Measurements from ENCODE around the gene STAT2. TPM values are rescaled to one million over a fixed set of nuclear protein-coding genes. Genes with fewer than 3 reads are reported as not detected.

STAT2 gene
- total and polyA plus RNA-seq, 2 donors, result 66.3 to 156 TPM

DNA sequence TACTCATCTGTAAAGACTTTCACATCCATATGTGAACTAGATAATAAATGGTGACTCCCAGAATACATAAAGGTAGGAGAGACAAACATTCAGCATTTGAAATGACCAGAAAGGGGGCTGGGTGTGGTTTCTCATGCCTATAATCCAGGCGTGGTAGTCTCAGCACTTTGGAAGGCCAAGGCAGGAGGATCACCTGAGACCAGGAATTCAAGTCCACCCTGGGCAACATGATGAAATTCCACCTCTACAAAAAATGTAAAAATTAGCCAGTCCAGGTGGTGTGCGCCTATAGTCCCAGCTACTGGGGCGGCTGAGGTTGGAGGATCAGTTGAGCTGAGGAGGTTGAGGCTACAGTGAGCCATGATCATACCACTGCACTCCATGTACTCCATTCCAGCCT lies 55.6 kb downstream of the STAT2 start:
- Histone ChIP-seq H3K27ac (ENCODE audit: low read depth) (no peak overlapping the region), H3K36me3 (ENCODE audit: insufficient read depth) (no peaks in the 10 kb centered on the region), H3K4me1 (ENCODE audit: insufficient read depth) (no peaks in the 10 kb centered on the region), H3K4me3 (ENCODE audit: low read depth, low read length) (no peak overlapping the region)
- 92% methylated on average over 3 of the region's 3 CpGs for WGBS
- no peak for DNase-seq (ENCODE audit: extremely low spot score)

DNA sequence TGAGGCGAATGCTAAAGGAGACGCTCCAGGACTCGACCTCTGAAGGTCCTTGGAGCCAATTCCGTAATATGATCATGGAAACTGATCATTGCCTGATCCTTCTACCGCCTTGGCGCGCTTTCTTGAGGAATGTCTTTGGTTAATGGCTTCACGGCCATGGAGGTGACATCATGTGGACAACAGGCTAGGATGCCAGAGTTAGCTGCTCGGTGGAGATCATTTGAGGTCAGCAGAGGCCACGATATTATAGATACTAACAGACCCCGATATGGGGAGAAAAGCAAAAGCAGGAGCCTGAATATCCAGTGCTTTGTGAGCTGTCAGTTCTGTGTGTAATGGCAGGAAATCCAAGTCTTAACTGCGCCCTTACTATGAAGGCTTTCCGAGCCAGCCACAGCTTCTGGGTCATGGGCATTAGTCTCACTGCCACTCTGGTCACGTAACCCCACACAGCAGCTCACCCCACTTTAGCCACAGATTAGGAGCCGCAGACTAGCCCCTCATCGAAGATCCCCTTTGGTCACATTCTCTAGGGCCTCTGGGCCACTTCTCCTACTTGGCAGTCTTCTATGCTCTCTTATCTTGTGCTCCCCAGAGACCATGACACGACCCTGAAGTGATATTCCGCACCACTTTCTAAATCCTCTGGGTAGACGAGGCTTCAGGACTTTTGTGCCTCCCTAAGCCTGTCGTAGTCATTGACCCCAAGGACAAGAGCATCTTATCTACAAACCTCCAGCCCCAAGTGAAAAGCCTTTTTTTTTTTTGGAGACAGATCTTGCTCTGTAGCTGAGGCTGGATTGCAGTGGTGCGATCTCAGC lies 59.1 kb downstream of the STAT2 start:
- Histone ChIP-seq H3K4me1 (ENCODE audit: insufficient read depth) (no peaks in the 10 kb centered on the region), H3K4me3 (ENCODE audit: low read depth, low read length) (peak overlapping the region; percentile 71), H3K36me3 (ENCODE audit: insufficient read depth) (no peaks in the 10 kb centered on the region), H3K27ac (ENCODE audit: low read depth) (peak overlapping the region; percentile 70)
- DNase-seq (ENCODE audit: extremely low spot score), result no peak
- 33% methylated on average over 21 of the region's 21 CpGs for WGBS

DNA sequence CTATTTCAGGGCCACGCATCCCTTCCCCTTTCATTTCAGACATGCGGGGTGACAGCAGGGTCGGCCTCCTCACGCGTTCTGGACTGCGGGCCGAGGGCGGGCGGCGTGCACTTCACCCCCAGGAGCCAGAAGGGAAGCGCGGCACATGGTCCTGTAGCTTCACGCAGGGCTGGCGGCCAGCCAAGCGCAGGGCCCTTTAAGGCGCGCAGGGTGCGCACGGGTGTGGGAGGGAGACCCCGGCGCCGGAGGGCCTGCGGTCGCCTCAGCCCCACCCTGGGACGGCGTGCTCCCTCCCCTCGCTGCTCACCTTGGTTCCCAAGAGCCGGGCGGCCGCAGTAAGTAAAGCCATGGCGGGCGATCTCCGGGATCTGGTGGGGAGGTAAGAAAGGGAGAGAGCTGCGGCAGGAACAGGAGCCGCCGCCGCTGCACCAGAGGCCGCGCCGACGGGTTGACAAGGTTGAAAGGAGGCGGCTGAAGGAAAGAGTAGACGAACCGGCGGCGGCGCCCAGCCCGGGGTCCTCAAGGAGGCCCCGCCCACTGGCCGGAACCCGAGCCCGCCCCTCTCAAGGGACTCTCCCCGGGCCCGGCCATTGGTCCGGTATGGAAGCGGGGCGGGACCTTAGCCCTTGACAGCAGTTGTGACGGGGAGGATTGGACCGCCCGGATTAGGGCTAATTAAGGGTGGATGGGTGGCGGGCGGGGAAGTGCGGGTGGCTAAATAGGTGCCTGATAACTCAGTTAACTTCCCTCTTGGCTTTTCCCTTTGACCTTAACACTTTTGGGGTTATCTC lies 59.9 kb downstream of the STAT2 start, which contains the start of gene CS:
TSS of gene CS (minus strand) at position 478 of the 791 bp plus-strand sequence. CDS start at position 349, 129 bp downstream.
- Histone ChIP-seq H3K4me3 (ENCODE audit: low read depth, low read length) (peak within 1 kb of the TSS; percentile 71), H3K4me1 (ENCODE audit: insufficient read depth) (no peaks in the 10 kb centered on the region), H3K36me3 (ENCODE audit: insufficient read depth) (no peaks in the 10 kb centered on the region), H3K27ac (ENCODE audit: low read depth) (peak within 1 kb of the TSS; percentile 82)
- under 1% methylated on average over 63 of the region's 63 CpGs for WGBS
- peak; percentile 96 for DNase-seq (ENCODE audit: extremely low spot score)

DNA sequence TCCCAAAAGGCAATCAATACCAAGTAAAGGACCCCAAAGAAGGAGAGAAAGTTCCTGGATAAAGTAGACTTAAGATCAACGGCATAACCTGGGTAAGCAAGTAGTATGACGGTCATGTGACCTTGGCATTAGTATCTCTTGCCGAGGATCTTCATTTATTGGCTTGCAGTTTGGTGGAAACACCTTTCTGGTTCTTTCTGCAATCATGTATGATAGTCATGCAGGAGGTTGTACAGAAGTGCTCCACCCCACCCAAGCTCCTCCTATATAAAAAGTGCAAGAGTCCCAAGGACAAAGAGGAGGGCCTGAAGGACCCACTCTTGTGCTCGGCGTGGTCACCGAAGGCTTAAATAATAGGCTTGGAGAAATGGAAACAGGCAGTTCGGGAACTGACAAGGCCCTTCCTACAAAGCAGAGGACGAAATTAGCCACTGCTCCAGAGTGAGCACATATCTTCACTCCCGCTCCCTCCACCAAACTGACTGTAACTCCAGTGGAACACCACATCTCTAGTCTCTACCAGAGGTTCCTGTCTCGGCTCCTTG lies 60.5 kb downstream of the STAT2 start:
- 1% methylated on average over 10 of the region's 10 CpGs for WGBS
- peak; percentile 2 for DNase-seq (ENCODE audit: extremely low spot score)
- Histone ChIP-seq H3K27ac (ENCODE audit: low read depth) (peak overlapping the region; percentile 82), H3K36me3 (ENCODE audit: insufficient read depth) (no peaks in the 10 kb centered on the region), H3K4me3 (ENCODE audit: low read depth, low read length) (peak overlapping the region; percentile 71), H3K4me1 (ENCODE audit: insufficient read depth) (no peaks in the 10 kb centered on the region)

DNA sequence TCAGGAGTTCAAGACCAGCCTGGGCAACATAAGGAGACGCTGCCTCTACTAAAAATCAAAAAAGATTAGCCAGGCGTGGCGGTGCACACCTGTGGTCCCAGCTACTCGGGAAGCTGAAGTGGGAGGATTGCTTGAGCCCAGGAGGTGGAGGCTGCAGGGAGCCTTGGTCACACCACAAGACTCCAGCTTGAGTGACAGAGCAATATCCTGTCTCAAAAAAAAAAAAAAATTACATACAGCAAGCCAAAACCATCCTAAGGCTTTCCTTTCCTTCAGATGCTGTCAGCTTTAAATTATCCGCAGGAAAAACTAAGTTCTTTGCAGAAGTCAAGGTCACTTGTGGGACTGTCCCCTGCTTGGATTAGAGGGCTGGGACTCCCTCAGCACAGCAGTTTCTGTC lies 61.1 kb downstream of the STAT2 start:
- no peak overlapping the region for H3K27ac ChIP-seq (ENCODE audit: low read depth)
- WGBS, result 82% methylated on average over 5 of the region's 5 CpGs
- no peaks in the 10 kb centered on the region for H3K4me1 ChIP-seq (ENCODE audit: insufficient read depth)
- no peaks in the 10 kb centered on the region for H3K36me3 ChIP-seq (ENCODE audit: insufficient read depth)
- DNase-seq (ENCODE audit: extremely low spot score), result no peak
- peak overlapping the region; percentile 71 for H3K4me3 ChIP-seq (ENCODE audit: low read depth, low read length)

DNA sequence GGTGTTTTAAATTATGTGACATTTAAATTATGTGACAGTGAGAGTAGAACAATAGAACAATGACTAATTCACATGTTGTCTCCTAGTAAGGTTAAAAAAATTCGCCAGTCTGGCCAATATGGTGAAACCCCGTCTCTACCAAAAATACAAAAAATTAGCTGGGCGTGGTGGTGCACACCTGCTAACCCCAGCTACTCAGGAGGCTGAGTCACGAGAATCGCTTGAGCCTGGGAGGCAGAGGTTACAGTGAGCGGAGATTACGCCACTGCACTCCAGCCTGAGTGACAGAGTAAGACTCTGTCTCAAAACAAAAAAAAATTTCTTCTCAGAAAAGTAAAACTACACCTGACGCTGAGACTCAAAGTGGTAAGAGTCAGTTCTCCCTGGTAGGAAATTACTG lies 62.5 kb downstream of the STAT2 start:
- Histone ChIP-seq H3K4me3 (ENCODE audit: low read depth, low read length) (no peak overlapping the region), H3K36me3 (ENCODE audit: insufficient read depth) (no peaks in the 10 kb centered on the region), H3K27ac (ENCODE audit: low read depth) (no peak overlapping the region), H3K4me1 (ENCODE audit: insufficient read depth) (no peaks in the 10 kb centered on the region)
- no peak for DNase-seq (ENCODE audit: extremely low spot score)
- 94% methylated on average over 8 of the region's 8 CpGs for WGBS

DNA sequence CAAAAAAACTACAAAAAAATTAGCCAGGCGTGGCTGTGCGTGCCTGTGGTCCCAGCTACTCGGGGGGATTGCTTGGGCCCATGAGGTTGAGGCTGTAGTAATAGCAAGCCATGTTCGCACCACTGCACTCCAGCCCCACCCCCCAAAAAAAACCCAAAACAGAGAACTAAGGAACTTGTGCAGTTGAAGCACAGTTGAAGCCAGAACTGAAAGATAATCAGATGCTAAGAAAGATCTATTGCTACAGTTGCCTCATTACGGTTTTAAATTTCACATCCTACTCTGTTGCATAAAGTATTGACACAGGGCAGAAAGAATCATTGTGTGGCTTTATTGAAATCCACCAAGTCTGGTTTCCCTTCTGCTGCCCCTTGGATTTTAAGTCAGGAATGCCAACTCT lies 63.6 kb downstream of the STAT2 start:
- Histone ChIP-seq H3K27ac (ENCODE audit: low read depth) (no peak overlapping the region), H3K36me3 (ENCODE audit: insufficient read depth) (no peaks in the 10 kb centered on the region)
- WGBS, result 85% methylated on average over 5 of the region's 5 CpGs

DNA sequence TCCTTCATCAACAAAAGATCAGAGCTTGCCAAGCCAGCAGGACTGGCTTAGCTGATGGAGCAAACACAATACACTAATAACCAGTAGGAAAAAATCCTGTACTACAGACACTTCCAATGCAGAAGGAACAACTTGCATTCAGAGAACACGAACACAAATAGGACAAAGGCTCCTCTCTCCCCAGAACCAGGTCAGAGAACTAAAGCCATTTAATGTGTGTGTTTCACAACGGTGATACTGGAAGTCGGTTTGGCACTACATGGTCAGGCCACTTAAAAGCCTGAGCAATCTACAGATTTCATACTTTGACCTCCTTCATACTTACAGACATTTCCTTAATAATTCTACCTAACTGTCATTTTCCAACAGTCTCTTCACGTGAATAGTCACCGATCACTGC lies 66.1 kb downstream of the STAT2 start:
- H3K27ac ChIP-seq (ENCODE audit: low read depth), result no peak overlapping the region
- H3K4me3 ChIP-seq (ENCODE audit: low read depth, low read length), result no peak overlapping the region
- no peak for DNase-seq (ENCODE audit: extremely low spot score)
- no peaks in the 10 kb centered on the region for H3K36me3 ChIP-seq (ENCODE audit: insufficient read depth)
- 86% methylated on average over 5 of the region's 5 CpGs for WGBS
- H3K4me1 ChIP-seq (ENCODE audit: insufficient read depth), result no peaks in the 10 kb centered on the region

More for the DNA sequence above, 63.6 kb downstream of the STAT2 start:
- no peak for DNase-seq (ENCODE audit: extremely low spot score)
- Histone ChIP-seq H3K4me1 (ENCODE audit: insufficient read depth) (no peaks in the 10 kb centered on the region), H3K4me3 (ENCODE audit: low read depth, low read length) (no peak overlapping the region)

Small RNAs within 50 kb of the gene (small RNA-seq; reads per million reads assigned to genes)
- not detected for gene RNU7-40P

Other genes starting within 250 kb of the STAT2 start
- 2,071 TPM for gene RPL41, start 243.5 kb downstream of the STAT2 start, total RNA-seq
- 5,547 TPM for gene RPL41, start 243.5 kb downstream of the STAT2 start, polyA plus RNA-seq
- gene ZC3H10, start 241.8 kb downstream of the STAT2 start, total RNA-seq, result 4.6 TPM
- 4.9 TPM for gene ZC3H10, start 241.8 kb downstream of the STAT2 start, polyA plus RNA-seq
- gene ESYT1, start 231.8 kb downstream of the STAT2 start, total RNA-seq, result 85.1 TPM
- 116 TPM for gene ESYT1, start 231.8 kb downstream of the STAT2 start, polyA plus RNA-seq
- 65.3 TPM for gene MYL6B, start 207.5 kb downstream of the STAT2 start, total RNA-seq
- gene MYL6B, start 207.5 kb downstream of the STAT2 start, polyA plus RNA-seq, result 32.4 TPM
- gene MYL6, start 201.7 kb downstream of the STAT2 start, total RNA-seq, result 2,133 TPM
- gene MYL6, start 201.7 kb downstream of the STAT2 start, polyA plus RNA-seq, result 7,162 TPM
- 51.1 TPM for gene SMARCC2, start 170.6 kb downstream of the STAT2 start, total RNA-seq
- 68.8 TPM for gene SMARCC2, start 170.6 kb downstream of the STAT2 start, polyA plus RNA-seq
- gene RNF41, start 138.2 kb downstream of the STAT2 start, total RNA-seq, result 42.9 TPM
- 37.8 TPM for gene RNF41, start 138.2 kb downstream of the STAT2 start, polyA plus RNA-seq
- 15.7 TPM for gene NABP2, start 135.8 kb downstream of the STAT2 start, total RNA-seq
- 31.0 TPM for gene NABP2, start 135.8 kb downstream of the STAT2 start, polyA plus RNA-seq
- gene SLC39A5, start 130.1 kb downstream of the STAT2 start, total RNA-seq, result not detected
- 0.30 TPM for gene SLC39A5, start 130.1 kb downstream of the STAT2 start, polyA plus RNA-seq
- gene ANKRD52, start 101.7 kb downstream of the STAT2 start, total RNA-seq, result 10.2 TPM
- gene ANKRD52, start 101.7 kb downstream of the STAT2 start, polyA plus RNA-seq, result 14.4 TPM
- 6.9 TPM for gene COQ10A, start 93.2 kb downstream of the STAT2 start, total RNA-seq
- gene COQ10A, start 93.2 kb downstream of the STAT2 start, polyA plus RNA-seq, result 13.8 TPM
- gene CS, start 59.8 kb downstream of the STAT2 start, total RNA-seq, result 64.3 TPM
- 101 TPM for gene CS, start 59.8 kb downstream of the STAT2 start, polyA plus RNA-seq
- 53.8 TPM for gene CNPY2, start 44.1 kb downstream of the STAT2 start, total RNA-seq
- 75.6 TPM for gene CNPY2, start 44.1 kb downstream of the STAT2 start, polyA plus RNA-seq
- gene PAN2, start 26.1 kb downstream of the STAT2 start, total RNA-seq, result 64.7 TPM
- gene PAN2, start 26.1 kb downstream of the STAT2 start, polyA plus RNA-seq, result 31.1 TPM
- gene IL23A, start 21.2 kb downstream of the STAT2 start, total RNA-seq, result not detected
- 0.89 TPM for gene IL23A, start 21.2 kb downstream of the STAT2 start, polyA plus RNA-seq
- not detected for gene APOF, start 2.8 kb upstream of the STAT2 start, total RNA-seq
- gene APOF, start 2.8 kb upstream of the STAT2 start, polyA plus RNA-seq, result 0.13 TPM
- gene TIMELESS, start 89.3 kb upstream of the STAT2 start, total RNA-seq, result 8.9 TPM
- gene TIMELESS, start 89.3 kb upstream of the STAT2 start, polyA plus RNA-seq, result 6.2 TPM
- not detected for gene MIP, start 94.5 kb upstream of the STAT2 start, total RNA-seq
- not detected for gene MIP, start 94.5 kb upstream of the STAT2 start, polyA plus RNA-seq
- 2.0 TPM for gene SPRYD4, start 108.5 kb upstream of the STAT2 start, total RNA-seq
- 2.4 TPM for gene SPRYD4, start 108.5 kb upstream of the STAT2 start, polyA plus RNA-seq
- gene GLS2, start 128.1 kb upstream of the STAT2 start, total RNA-seq, result 0.79 TPM
- gene GLS2, start 128.1 kb upstream of the STAT2 start, polyA plus RNA-seq, result 0.90 TPM
- 27.5 TPM for gene RBMS2, start 161.7 kb upstream of the STAT2 start, total RNA-seq
- 11.2 TPM for gene RBMS2, start 161.7 kb upstream of the STAT2 start, polyA plus RNA-seq